ENCODE measurements around the gene STAT1. TPM values are rescaled to one million over a fixed set of nuclear protein-coding genes. Genes with fewer than 3 reads are reported as not detected.

STAT1 gene
- total and polyA plus RNA-seq, 11 donors, result 7.8 to 469 (median 44.0) TPM

DNA sequence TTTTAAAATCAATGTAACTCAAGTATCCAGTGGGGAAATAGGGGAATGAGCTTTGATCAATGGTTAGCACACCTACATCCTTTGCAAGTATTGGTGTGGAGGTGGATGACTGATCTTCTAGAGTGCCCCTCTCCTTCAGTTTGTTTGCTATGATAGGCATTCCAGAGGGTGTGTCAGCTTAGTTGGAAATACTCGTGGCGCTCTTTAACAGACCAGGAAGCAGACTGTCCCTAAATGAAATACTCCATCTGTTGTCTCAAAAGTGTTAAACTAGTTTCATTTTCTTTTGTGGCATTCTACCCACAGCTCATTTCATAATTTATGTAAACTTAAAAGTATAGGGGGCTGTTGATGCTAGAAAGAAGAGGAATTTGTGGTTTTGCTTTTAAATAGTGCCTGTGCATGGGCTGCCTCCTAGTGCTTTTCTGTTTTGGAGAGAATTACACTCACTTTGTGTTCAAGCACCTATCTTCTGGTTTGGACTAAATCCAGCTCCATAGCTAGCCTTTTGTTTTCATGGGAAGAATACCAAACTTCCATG, 66.2 kb downstream of the STAT1 start:
- H3K9me3 ChIP-seq, result no peaks in the 10 kb centered on the region
- peak overlapping the region in 5 of 12 donors; percentile 2 to 26 (median 11) for H3K4me3 ChIP-seq
- H3K27me3 ChIP-seq, result no peaks in the 10 kb centered on the region
- peaks cover 6 to 39% (median 24%) of the 10 kb centered on the region in 12 donors for H3K4me1 ChIP-seq
- intact Hi-C loops (cut with DNase I), result no loop called here
- H3K36me3 ChIP-seq, result no peaks in the 10 kb centered on the region
- no peak for TF ChIP-seq POLR2A (IDR thresholded peaks at IDR 0.05)
- TF ChIP-seq, protein P1, sequence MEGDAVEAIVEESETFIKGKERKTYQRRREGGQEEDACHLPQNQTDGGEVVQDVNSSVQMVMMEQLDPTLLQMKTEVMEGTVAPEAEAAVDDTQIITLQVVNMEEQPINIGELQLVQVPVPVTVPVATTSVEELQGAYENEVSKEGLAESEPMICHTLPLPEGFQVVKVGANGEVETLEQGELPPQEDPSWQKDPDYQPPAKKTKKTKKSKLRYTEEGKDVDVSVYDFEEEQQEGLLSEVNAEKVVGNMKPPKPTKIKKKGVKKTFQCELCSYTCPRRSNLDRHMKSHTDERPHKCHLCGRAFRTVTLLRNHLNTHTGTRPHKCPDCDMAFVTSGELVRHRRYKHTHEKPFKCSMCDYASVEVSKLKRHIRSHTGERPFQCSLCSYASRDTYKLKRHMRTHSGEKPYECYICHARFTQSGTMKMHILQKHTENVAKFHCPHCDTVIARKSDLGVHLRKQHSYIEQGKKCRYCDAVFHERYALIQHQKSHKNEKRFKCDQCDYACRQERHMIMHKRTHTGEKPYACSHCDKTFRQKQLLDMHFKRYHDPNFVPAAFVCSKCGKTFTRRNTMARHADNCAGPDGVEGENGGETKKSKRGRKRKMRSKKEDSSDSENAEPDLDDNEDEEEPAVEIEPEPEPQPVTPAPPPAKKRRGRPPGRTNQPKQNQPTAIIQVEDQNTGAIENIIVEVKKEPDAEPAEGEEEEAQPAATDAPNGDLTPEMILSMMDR (IDR thresholded peaks at IDR 0.05), result peak in 3 of 12 donors; percentile 14 to 25 (median 20)
- DNase-seq (no peak), ATAC-seq (peak; percentile 38 to 70 (median 66))
- peak overlapping the region in 11 of 12 donors; percentile 2 to 66 (median 44) for H3K27ac ChIP-seq
- WGBS, 4 donors, result 6 to 23% (median 18%) methylated on average over 2 of the region's 2 CpGs

DNA sequence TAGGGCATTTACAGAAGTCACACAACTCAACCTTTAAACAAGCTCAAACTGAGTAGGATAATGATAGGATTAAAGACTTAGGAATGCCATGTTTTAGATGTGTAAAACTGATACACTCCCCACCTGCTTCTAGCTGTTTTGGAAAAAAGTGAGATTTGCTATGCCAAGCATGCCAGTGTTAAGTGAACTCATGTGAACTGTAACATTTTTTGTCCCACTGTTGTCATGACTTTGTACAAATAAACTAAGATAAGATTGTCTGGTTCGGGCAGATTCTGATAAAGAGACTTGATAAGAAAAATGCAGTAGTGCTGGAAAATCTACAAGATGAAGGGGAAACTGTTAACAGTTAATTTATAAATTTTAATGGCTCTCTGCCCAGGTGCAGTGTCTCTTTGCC, 66.8 kb downstream of the STAT1 start:
- Histone ChIP-seq H3K27ac (peak overlapping the region in 6 of 12 donors; percentile 16 to 66 (median 36)), H3K36me3 (no peaks in the 10 kb centered on the region), H3K27me3 (no peaks in the 10 kb centered on the region), H3K9me3 (no peaks in the 10 kb centered on the region), H3K4me1 (peaks cover 6 to 39% (median 24%) of the 10 kb centered on the region in 12 donors), H3K4me3 (no peak overlapping the region)
- DNase-seq, result no peak
- WGBS, 4 donors, result 1 to 8% (median 4%) methylated on average over 1 of the region's 1 CpG
- ATAC-seq, result no peak
- TF ChIP-seq, protein P1 (IDR thresholded peaks at IDR 0.05), result no peak
- TF ChIP-seq POLR2A (IDR thresholded peaks at IDR 0.05), result no peak
- intact Hi-C loops (cut with DNase I), result no loop called here

DNA sequence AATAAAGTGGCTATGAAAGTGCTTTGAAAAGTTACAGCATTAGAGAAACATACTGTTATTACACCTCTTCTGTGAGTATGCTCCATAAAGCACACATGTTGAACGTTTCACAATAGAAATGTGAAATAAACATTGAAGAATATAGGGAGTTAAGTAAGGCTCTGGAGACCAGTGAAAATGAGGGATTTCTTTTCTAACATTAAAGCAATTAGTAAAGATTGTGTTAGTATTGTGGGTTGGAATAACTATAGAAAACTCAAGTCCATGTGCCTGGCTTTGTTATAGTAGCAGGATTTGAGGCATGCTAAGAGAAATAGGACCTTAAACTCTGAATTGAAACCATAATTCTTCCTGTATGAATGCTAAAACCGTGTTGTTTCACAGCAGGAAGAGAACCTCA, 70.3 kb downstream of the STAT1 start:
- intact Hi-C loops (cut with DNase I), result no loop called here
- H3K4me1 ChIP-seq, result peaks cover 5 to 50% (median 32%) of the 10 kb centered on the region in 12 donors
- H3K36me3 ChIP-seq, result peaks cover 0 to 5% (median 0%) of the 10 kb centered on the region in 9 donors
- no peaks in the 10 kb centered on the region for H3K27me3 ChIP-seq
- no peak overlapping the region for H3K27ac ChIP-seq
- TF ChIP-seq POLR2A (IDR thresholded peaks at IDR 0.05), result no peak
- TF ChIP-seq, protein P1 (IDR thresholded peaks at IDR 0.05), result no peak
- ATAC-seq (no peak), DNase-seq (no peak)
- WGBS, 4 donors, result 71 to 88% (median 74%) methylated on average over 2 of the region's 2 CpGs
- H3K4me3 ChIP-seq, result no peak overlapping the region
- no peaks in the 10 kb centered on the region for H3K9me3 ChIP-seq

DNA sequence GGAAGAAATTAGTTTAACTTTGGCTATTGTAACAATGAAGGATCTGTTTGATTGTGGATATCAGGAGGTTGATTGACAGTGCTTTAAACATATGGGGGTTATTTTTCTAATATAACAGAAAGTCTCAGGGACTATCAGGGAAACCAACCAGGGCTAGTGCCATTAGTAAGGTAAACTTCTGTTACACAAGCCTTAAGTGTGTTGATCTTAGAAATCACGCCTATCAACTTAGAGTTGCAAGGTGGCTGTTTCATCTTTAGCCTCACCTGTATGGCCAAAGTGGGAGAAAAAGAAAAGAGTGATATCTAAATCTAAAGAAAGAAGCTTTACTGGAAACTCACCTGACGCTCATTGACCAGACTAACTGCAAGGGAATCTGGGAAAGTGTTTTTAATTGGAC, 71.3 kb downstream of the STAT1 start:
- TF ChIP-seq, protein P1 (IDR thresholded peaks at IDR 0.05), result no peak
- TF ChIP-seq POLR2A (IDR thresholded peaks at IDR 0.05), result no peak
- Histone ChIP-seq H3K9me3 (no peaks in the 10 kb centered on the region), H3K4me1 (peaks cover 6 to 49% (median 30%) of the 10 kb centered on the region in 12 donors), H3K4me3 (no peak overlapping the region), H3K36me3 (peaks cover 0 to 5% (median 0%) of the 10 kb centered on the region in 9 donors), H3K27ac (no peak overlapping the region), H3K27me3 (no peaks in the 10 kb centered on the region)
- ATAC-seq (no peak), DNase-seq (no peak)
- 96 to 99% (median 97%) methylated on average over 2 of the region's 2 CpGs for WGBS, 4 donors
- intact Hi-C loops (cut with DNase I), result no loop called here
